Skin epidermis (tissue), 12 donors: ENCODE measurements around the gene RNF220.
A peak's percentile ranks its signal among the peaks of the same experiment; 100 is the strongest.

ENCODE experiments used
- H3K27ac ChIP-seq, 21 experiments: fragments of 200-600 bp; sonication (generic) in 11 of 21; one replicate each; pipeline ENCODE4 v1.5.0; 2020; ENCODE audit warnings: mild to moderate bottlenecking in 3 of 21, inconsistent platforms in 2 of 21, moderate library complexity in 2 of 21
- H3K4me3 ChIP-seq, 7 experiments: fragments of 200-600 bp; sonication (generic) in 2 of 7; one replicate each; pipeline ENCODE4 v1.5.0; 2020; ENCODE audit warnings: inconsistent platforms in 2 of 7, mild to moderate bottlenecking in 2 of 7, moderate library complexity in 1 of 7

Gene RNF220

GRCh38 chr1:44508397-44508745, 103.3 kb downstream of the RNF220 start:
- H3K27ac ChIP-seq = no peak overlapping the region

GRCh38 chr1:44511363-44511762, 106.3 kb downstream of the RNF220 start:
- Histone ChIP-seq H3K27ac (no peak overlapping the region), H3K4me3 (no peak overlapping the region)

More at GRCh38 chr1:44508397-44508745, 103.3 kb downstream of the RNF220 start:
- H3K4me3 ChIP-seq = no peak overlapping the region

GRCh38 chr1:44511769-44512168, 106.7 kb downstream of the RNF220 start:
- Histone ChIP-seq H3K4me3 (no peak overlapping the region), H3K27ac (no peak overlapping the region)

GRCh38 chr1:44512313-44512885, 107.3 kb downstream of the RNF220 start:
- Histone ChIP-seq H3K27ac (peak overlapping the region in 1 of 21 experiments; percentile 59), H3K4me3 (no peak overlapping the region)

GRCh38 chr1:44513111-44513510, 108.1 kb downstream of the RNF220 start:
- peak overlapping the region in 1 of 21 experiments; percentile 59 for H3K27ac ChIP-seq
- H3K4me3 ChIP-seq = no peak overlapping the region

GRCh38 chr1:44514673-44515072, 109.6 kb downstream of the RNF220 start:
- no peak overlapping the region for H3K27ac ChIP-seq

GRCh38 chr1:44515416-44515815, 110.4 kb downstream of the RNF220 start:
- Histone ChIP-seq H3K4me3 (no peak overlapping the region), H3K27ac (no peak overlapping the region)

More at GRCh38 chr1:44514673-44515072, 109.6 kb downstream of the RNF220 start:
- no peak overlapping the region for H3K4me3 ChIP-seq

- H3K27ac ChIP-seq = no peak overlapping the region
These were observed 114.1 kb downstream of the RNF220 start for GRCh38 chr1:44519035-44519676.

GRCh38 chr1:44521378-44522080, 116.5 kb downstream of the RNF220 start:
- no peak overlapping the region for H3K27ac ChIP-seq
- no peak overlapping the region for H3K4me3 ChIP-seq

More at GRCh38 chr1:44519035-44519676, 114.1 kb downstream of the RNF220 start:
- no peak overlapping the region for H3K4me3 ChIP-seq

GRCh38 chr1:44523593-44524591, 118.8 kb downstream of the RNF220 start:
- Histone ChIP-seq H3K27ac (no peak overlapping the region), H3K4me3 (no peak overlapping the region)

GRCh38 chr1:44524655-44525500, 119.8 kb downstream of the RNF220 start:
- Histone ChIP-seq H3K27ac (no peak overlapping the region), H3K4me3 (no peak overlapping the region)

- Histone ChIP-seq H3K27ac (no peak overlapping the region), H3K4me3 (no peak overlapping the region)
These were observed 121.4 kb downstream of the RNF220 start for GRCh38 chr1:44526295-44527073.

GRCh38 chr1:44531785-44532566, 126.9 kb downstream of the RNF220 start:
- H3K4me3 ChIP-seq = no peak overlapping the region
- no peak overlapping the region for H3K27ac ChIP-seq

- no peak overlapping the region for H3K27ac ChIP-seq
- no peak overlapping the region for H3K4me3 ChIP-seq
These were observed 127.5 kb downstream of the RNF220 start for GRCh38 chr1:44532567-44532944.

- Histone ChIP-seq H3K27ac (no peak overlapping the region), H3K4me3 (no peak overlapping the region)
These were observed 129.7 kb downstream of the RNF220 start for GRCh38 chr1:44534771-44535170.

- Histone ChIP-seq H3K4me3 (no peak overlapping the region), H3K27ac (no peak overlapping the region)
These were observed 131.5 kb downstream of the RNF220 start for GRCh38 chr1:44536357-44537209.

GRCh38 chr1:44537538-44537937, 132.5 kb downstream of the RNF220 start:
- Histone ChIP-seq H3K27ac (no peak overlapping the region), H3K4me3 (no peak overlapping the region)
